GM10248 (cell line): ENCODE data around the gene GLRX.

Experiments used
- CTCF ChIA-PET: fragments of 300-600 bp; sonication (Branson Sonifier 250); formaldehyde crosslinking; extraction: SDS; loops from one replicate; lab custom pipeline; 2021; ENCODE audit warnings: antibody characterized with exemption; lab: Yijun Ruan, JAX
- POLR2A ChIA-PET: fragments of 350-650 bp; sonication (Branson Sonifier 250); formaldehyde crosslinking; extraction: SDS; loops from one replicate; lab custom pipeline; 2020; ENCODE audit warnings: antibody characterized with exemption; lab: Yijun Ruan, JAX
- DNase-seq: peaks from one replicate; pipeline ENCODE4 v3.0.0; 2012; ENCODE audit errors: extremely low spot score
- TF ChIP-seq, protein P1 (sequence below): IDR thresholded peaks from 2 replicates; pipeline ENCODE4 v1.5.1; 2012; ENCODE audit warnings: mild to moderate bottlenecking, low read depth; ENCODE audit errors: extremely low read depth, missing control alignments, control extremely low read depth

The GLRX gene

DNA sequence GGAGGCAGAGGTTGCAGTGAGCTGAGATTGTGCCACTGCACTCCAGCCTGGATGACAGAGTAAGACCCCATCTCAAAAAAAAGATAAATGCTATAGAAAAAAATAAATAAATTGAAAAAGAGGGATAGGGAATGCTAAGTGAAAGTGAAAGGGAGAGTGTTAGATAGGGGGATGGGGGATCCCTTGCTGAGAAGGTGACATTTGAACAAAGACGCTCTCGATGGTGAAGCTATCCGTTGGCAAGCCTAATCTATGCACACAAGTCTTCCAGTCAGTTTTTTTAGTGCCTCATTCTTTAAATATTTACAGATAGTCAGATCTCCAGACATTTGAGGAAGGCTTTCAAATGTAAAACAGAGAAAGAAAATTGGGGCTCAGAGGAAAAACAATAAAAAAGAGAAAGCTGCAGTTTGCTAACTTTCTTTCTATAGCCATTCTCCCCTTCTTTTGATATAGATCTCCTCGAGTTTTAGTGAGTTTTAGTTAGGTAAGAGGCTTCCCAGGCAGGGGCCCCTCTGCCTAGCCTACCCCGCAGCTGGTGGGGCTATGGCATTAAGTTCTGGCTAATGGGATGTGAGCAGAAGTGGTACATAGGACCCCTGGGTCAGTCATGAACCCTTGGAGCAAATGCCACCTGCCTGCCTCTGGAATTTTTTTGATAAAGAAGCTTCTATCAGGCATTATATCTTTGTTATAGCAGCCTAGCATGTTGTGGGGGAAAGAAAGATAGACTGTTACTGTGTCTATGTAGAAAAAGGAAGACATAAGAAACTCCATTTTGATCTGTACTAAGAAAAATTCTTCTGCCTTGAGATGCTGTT lies 12.0 kb downstream of the GLRX start:
- ChIA-PET POLR2A (interaction anchor here (1.0 to 2.9 kb wide), 2 partner anchors 9 to 11 kb away, joined by 4 to 13 read pairs; no protein-coding TSS in a partner anchor), CTCF (interaction anchor here (1.0 to 9.9 kb wide), 4 partner anchors 11 to 146 kb away, joined by 3 to 68 read pairs (median 34); partner anchors contain the start of gene GLRX)
- DNase-seq: no peak
- TF ChIP-seq, protein P1, sequence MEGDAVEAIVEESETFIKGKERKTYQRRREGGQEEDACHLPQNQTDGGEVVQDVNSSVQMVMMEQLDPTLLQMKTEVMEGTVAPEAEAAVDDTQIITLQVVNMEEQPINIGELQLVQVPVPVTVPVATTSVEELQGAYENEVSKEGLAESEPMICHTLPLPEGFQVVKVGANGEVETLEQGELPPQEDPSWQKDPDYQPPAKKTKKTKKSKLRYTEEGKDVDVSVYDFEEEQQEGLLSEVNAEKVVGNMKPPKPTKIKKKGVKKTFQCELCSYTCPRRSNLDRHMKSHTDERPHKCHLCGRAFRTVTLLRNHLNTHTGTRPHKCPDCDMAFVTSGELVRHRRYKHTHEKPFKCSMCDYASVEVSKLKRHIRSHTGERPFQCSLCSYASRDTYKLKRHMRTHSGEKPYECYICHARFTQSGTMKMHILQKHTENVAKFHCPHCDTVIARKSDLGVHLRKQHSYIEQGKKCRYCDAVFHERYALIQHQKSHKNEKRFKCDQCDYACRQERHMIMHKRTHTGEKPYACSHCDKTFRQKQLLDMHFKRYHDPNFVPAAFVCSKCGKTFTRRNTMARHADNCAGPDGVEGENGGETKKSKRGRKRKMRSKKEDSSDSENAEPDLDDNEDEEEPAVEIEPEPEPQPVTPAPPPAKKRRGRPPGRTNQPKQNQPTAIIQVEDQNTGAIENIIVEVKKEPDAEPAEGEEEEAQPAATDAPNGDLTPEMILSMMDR: no peak

DNA sequence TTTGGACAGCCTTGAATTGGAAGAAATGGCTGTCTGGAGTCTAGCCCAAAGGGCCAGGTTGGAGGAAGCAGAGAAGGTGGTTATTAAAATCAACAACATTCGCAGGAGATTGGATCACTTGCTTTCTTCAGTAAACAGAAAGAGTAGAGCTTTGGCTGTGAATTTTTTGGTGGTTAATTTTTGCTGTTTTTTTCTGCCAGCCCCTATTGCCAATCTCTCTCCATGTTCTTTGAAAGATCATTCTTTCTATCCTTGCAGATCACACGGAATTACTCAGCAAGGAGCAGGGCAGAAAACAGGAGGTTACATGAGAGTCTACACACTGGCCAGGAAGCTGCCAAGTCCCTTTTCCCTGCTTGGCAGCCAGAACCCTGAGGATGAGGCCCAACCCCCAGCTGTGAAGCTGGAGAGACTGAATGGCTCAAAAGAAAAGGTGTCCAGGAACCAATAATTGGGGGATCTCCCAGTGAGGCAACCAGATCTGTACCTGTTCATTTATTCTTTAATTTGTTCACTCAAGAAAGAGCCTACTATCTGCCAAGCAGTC lies 13.0 kb downstream of the GLRX start:
- TF ChIP-seq, protein P1: no peak
- DNase-seq: no peak
- ChIA-PET CTCF (interaction anchor here (1.4 to 9.9 kb wide), 4 partner anchors 12 to 145 kb away, joined by 6 to 68 read pairs (median 34); partner anchors contain the start of gene GLRX), POLR2A (interaction anchor here (2.9 kb wide), 1 partner anchor 10 kb away, joined by 13 read pairs; no protein-coding TSS in a partner anchor)

DNA sequence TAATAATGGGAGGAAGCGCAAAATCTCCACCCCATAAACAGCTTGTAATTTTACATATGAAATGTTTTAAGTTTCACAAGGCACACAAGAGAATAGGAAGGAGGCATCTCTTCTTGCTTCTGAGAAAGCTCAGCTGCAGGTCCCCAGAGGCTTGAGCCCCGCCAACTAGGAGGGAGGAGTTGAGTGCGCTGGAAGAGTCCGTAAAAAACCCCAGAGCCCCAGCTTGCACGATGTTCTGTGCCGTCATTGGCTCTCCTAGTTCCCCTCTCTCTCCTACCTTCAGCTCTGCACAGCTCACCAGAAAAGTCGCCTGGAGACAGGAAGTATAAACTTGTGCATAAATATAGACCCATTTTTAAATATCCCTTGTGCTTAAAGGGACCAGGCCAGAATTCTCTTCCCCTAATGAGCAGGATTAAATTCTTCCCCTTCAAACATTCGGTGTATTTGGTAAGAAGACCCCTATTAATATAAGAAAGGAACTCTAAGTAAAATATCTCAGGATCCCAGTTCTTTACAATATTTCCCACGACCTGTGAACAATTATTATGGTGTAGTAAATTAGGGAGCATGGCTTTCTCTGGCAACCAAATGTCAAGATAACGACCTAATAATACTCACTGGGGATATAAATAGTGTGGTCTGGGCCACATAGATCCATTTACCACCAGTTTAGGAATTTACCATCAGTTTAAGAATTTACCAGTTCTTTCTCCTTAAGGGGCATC lies 13.7 kb downstream of the GLRX start:
- ChIA-PET POLR2A (interaction anchor here (0.8 to 2.9 kb wide), 3 partner anchors 10 to 186 kb away, joined by 4 to 13 read pairs (median 5); partner anchors contain the start of gene GLRX), CTCF (interaction anchor here (0.9 to 9.9 kb wide), 12 partner anchors 12 to 162 kb away, joined by 3 to 68 read pairs (median 6); partner anchors contain the start of genes GLRX and RFESD)
- TF ChIP-seq, protein P1: no peak
- DNase-seq: peak; percentile 88

DNA sequence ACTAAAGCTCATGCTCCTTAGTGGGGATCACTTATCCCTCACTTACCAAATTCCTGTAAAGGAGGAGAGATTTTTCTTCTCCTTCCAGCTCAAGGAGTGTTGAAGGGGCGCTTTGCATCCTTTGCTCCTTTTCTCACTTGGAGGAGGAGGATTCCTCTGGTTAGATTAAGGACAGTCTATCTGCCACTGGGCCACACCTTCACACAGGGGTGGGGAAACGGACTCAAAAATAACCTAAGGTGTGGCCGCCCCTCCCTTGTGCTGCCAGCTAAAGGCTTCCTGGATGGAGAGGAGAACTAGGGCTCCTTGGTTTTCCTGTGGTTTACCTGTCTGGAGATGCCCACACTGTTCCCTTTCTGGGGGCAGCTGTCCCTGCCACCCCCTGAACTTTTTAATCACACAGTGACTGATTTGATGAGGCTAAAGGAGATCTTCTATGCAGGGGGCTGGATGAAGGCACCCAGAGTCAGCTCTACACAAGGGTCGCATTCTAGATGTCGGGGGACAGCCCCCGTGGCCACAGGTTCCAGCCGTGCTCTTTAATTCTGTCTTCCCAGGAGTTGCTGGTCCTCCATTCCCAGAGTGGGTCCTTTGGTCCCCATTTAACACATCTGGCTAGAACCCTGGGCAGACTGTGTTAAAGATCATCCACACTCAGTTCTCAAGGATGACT lies 14.4 kb downstream of the GLRX start:
- ChIA-PET POLR2A (interaction anchor here (0.8 to 2.9 kb wide), 3 partner anchors 11 to 186 kb away, joined by 4 to 13 read pairs (median 5); partner anchors contain the start of gene GLRX), CTCF (interaction anchor here (0.8 to 9.9 kb wide), 15 partner anchors 11 to 167 kb away, joined by 3 to 68 read pairs (median 5); partner anchors contain the start of genes GLRX and RFESD)
- no peak for DNase-seq
- TF ChIP-seq, protein P1: no peak

DNA sequence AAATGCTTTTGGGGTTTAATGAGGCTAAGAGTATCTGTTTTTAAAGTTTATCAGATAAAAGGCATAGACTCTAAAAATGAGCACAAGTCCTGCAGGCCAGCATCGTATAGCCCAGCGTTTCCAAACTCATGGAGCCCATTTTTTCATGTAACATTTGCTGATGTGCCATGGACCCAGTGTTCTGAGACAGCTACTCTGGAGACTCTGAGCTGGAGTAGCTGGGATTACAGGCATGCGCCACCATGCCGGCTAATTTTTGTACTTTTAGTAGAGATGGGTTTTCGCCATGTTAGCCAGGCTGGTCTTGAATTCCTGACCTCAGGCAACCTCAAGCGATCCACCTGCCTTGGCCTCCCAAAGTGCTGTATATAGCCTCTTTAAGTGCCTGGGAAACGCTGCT lies 15.8 kb downstream of the GLRX start:
- ChIA-PET CTCF (interaction anchor here (1.0 to 9.9 kb wide), 8 partner anchors 15 to 160 kb away, joined by 3 to 68 read pairs (median 6); partner anchors contain the start of genes GLRX and RFESD), POLR2A (no interaction called here)
- no peak for DNase-seq
- TF ChIP-seq, protein P1: no peak
